Measurements from ENCODE around the gene SCAMP1.

SCAMP1 gene

DNA sequence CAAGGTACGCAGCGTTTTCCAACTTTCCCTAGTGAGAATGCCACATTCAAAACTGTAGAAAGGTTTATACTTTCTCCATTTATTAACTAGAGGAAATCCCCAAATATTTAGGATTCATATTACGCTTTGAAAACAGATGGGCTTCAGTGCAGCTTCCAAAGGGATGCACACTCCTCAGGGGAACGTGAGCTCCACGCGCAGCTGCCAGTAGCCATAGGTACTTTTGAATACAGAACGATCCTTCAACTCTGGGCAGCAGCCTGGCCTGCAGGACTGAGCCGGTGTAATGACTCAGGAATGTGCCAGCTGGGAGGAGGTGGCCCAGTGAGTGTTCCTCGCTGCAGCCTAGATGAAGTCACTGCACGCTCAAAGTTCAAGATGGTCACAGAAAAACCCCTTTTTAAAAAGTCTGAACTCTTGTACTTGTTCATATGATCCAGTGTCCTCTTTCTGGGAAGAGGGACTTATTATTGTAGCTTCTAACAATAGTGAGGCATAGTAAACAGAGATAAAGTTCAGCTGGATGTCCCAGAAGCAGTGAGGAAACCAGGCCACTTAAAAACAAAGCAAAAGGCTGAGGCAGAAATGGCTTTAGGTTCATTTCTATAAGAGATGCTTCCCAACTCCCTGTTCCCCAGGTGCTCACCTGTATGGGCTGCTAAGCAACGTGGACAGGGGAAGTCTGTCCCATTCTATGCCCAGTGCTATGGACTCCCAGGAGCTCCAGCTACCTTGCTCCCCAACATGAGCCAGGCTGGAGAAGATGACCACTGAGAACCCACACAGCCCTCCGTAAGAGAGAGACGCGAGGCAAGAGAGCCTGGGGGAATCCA is 158.2 kb downstream of the SCAMP1 start:
- DNase-seq, result no peak

DNA sequence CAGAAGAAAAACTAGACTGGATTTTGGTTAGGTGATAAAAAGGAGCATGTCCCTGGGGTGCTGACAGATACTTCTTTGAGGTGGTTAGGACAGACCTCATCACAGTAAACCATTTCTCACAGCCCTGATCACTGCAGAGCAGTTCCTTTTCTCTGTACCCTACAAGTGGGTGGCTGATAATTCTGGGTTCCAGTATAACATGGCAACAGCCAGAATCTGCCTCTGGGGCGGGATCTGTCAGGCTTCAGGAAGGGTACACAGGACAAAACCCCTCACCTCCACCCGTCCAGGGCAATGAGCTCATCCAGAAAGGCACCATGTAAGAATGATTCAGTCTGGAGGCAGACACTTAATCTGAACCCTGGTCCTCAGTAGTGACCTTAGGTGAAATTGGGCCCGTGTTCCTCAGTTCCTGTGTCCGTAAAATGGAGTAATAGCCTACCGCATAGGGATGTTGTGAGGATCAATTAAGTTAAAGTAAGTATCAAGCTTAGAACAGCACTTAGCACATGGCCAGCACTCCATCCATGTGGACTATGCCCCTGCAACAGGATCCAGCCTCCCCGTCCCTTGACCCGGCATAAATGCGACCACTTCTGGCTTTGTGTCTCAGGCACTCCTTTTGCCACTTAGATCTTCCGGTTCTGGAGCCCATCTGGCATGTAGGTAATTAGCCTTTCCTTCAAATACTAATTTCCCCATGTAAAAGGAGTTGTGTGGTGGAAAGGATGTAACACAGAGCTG is 159.0 kb downstream of the SCAMP1 start:
- DNase-seq, result no peak

GRCh38 chr5:78521455-78521854 is 161.0 kb downstream of the SCAMP1 start:
- DNase-seq, result no peak

DNA sequence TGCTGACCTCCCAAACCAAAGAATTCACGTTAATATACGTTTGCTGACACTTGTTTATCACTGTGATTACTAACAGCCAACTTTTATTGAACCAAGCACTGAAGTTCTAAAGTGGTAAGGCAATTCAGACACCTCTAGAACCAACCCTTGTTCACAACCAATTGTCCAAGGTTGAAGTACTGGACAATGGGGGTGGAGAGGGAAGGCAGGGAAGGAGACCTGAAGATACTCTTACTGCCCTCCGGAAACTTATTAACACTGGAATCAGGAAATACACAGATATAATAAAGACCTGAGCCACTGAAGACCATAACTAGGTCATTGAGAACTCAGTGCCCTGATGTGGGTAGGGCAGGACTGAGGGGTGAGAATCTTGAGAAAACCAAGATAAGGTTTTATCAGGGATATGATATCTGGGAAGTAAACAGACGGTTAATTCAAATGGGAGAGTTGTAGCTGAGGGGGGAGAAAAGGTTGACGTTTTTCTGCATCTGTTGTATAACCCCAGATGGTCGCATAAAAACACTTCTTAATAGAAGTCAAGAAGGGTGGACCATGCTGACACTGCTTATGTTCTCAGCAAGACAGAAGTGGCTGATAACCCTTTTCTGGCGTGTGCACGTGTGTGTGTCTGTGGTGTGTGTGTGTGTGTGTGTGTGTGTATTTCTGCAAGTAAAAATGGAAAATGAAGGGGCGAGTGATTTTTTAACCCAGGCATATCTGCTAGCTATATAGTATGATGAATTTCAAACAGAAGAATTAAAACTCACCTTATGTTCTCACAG is 162.3 kb downstream of the SCAMP1 start:
- DNase-seq, result no peak

- DNase-seq, result no peak
Observed at GRCh38 chr5:78523314-78524193, 163.1 kb downstream of the SCAMP1 start.

GRCh38 chr5:78526049-78526525 is 165.7 kb downstream of the SCAMP1 start:
- no peak for DNase-seq

GRCh38 chr5:78527054-78527859 is 166.8 kb downstream of the SCAMP1 start:
- no peak for DNase-seq

DNA sequence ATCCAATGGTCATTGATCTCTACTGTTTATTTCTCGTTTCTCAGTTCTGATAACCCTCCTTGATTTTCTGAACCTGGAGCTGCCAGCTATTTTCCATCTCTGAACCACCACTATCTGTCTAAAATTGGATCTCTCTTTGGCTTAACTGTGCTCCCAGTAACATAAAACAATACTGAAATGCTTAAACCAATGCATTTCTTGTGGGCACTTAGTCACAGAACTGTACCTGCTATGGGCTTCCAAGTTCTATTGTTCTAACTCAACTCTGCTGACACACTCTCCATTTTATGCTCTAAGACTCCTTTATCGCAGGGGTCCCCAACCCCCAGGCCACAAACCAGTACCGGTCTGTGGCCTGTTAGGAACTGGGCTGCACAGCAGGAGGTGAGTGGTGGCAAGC is 167.5 kb downstream of the SCAMP1 start:
- no peak for DNase-seq

Data from NCI-H187 treated with DMSO at 0.1 percent for 48 hours (cell line).